Keratinocyte (primary cell): ENCODE results near the gene AMBP. TPM values are rescaled to one million over a fixed set of nuclear protein-coding genes. Genes with fewer than 3 reads are reported as not detected.
"Not testable (repeated sequence)": the region's sequence is repeated elsewhere in the genome, so short reads cannot be mapped to it uniquely, and the experiment has no call there.

Source experiments
- DNase-seq: peaks from one replicate; pipeline ENCODE4 v3.0.0-alpha.2; 2011; ENCODE audit warnings: low read depth, missing footprints, low spot score
- FAIRE-seq: peaks from 2 replicates; lab custom pipeline; 2011; peaks lifted over from hg19 to GRCh38; lab: Jason Lieb, UNC
- H2AFZ ChIP-seq: 2 replicates; pipeline ENCODE4 v1.6.0; 2012; ENCODE audit warnings: low read length, control low read depth, inconsistent platforms; ENCODE audit not compliant: control insufficient read depth
- H3K27ac ChIP-seq: 2 replicates; pipeline ENCODE4 v1.5.1; 2011; ENCODE audit warnings: low read length; ENCODE audit not compliant: control insufficient read depth, insufficient read depth
- H3K27me3 ChIP-seq: 3 replicates; pipeline ENCODE4 v1.6.0; 2011; ENCODE audit warnings: low read length; ENCODE audit not compliant: control insufficient read depth, insufficient read depth; ENCODE audit errors: extremely low read depth
- H3K36me3 ChIP-seq, 2 experiments: 2 replicates in 1 of 2; 3 replicates in 1 of 2; pipeline ENCODE4 v1.5.1; 2011; ENCODE audit warnings: low read length in 2 of 2, mild to moderate bottlenecking in 1 of 2; ENCODE audit not compliant: control insufficient read depth in 2 of 2, insufficient read depth in 2 of 2; ENCODE audit errors: extremely low read depth in 1 of 2
- H3K4me1 ChIP-seq: 3 replicates; pipeline ENCODE4 v1.5.1; 2011; ENCODE audit warnings: low read length; ENCODE audit not compliant: control insufficient read depth, insufficient read depth; ENCODE audit errors: extremely low read depth
- H3K4me2 ChIP-seq: 3 replicates; pipeline ENCODE4 v1.6.0; 2011; ENCODE audit warnings: low read depth, low read length; ENCODE audit not compliant: control insufficient read depth, insufficient read depth; ENCODE audit errors: extremely low read depth
- H3K4me3 ChIP-seq, 3 experiments: fragments of 200-600 bp in 1 of 3; sonication (generic) in 1 of 3; 2 replicates in 2 of 3; 3 replicates in 1 of 3; pipeline ENCODE4 v1.5.1; 2011 to 2016; ENCODE audit warnings: low read length in 3 of 3, mild to moderate bottlenecking in 3 of 3, control low read depth in 2 of 3, inconsistent platforms in 1 of 3, low read depth in 1 of 3, mixed read lengths in 1 of 3, mixed run types in 1 of 3, moderate library complexity in 1 of 3; ENCODE audit not compliant: control insufficient read depth in 2 of 3, insufficient read depth in 2 of 3; ENCODE audit errors: extremely low read depth in 1 of 3
- H3K79me2 ChIP-seq: 2 replicates; pipeline ENCODE4 v1.6.0; 2012; ENCODE audit warnings: low read length; ENCODE audit not compliant: control insufficient read depth, insufficient read depth
- H3K9ac ChIP-seq: 3 replicates; pipeline ENCODE4 v1.6.0; 2011; ENCODE audit warnings: low read length; ENCODE audit not compliant: control insufficient read depth, insufficient read depth; ENCODE audit errors: extremely low read depth
- H3K9me1 ChIP-seq: 3 replicates; pipeline ENCODE4 v1.6.0; 2011; ENCODE audit warnings: low read length; ENCODE audit not compliant: control insufficient read depth, insufficient read depth; ENCODE audit errors: extremely low read depth
- H3K9me3 ChIP-seq: 2 replicates; pipeline ENCODE4 v1.5.1; 2012; ENCODE audit warnings: low read depth, low read length; ENCODE audit not compliant: control insufficient read depth
- H4K20me1 ChIP-seq: 3 replicates; pipeline ENCODE4 v1.6.0; 2011; ENCODE audit warnings: low read length; ENCODE audit not compliant: control insufficient read depth, insufficient read depth; ENCODE audit errors: extremely low read depth
- CTCF ChIP-seq, 3 experiments: IDR thresholded peaks in 1 of 3; conservative IDR thresholded peaks in 1 of 3; optimal IDR thresholded peaks in 1 of 3; 2 replicates in 2 of 3; 3 replicates in 1 of 3; pipeline versions ENCODE3 to v1.5.1; 2011; ENCODE audit warnings: low read length in 3 of 3, mild to moderate bottlenecking in 3 of 3, moderate library complexity in 2 of 3, control low read depth in 1 of 3, inconsistent platforms in 1 of 3; ENCODE audit not compliant: insufficient read depth in 2 of 3; ENCODE audit errors: extremely low read depth in 1 of 3
- EZH2 ChIP-seq: IDR thresholded peaks from one replicate; pipeline ENCODE4 v1.6.1; 2012; ENCODE audit warnings: inconsistent platforms, mild to moderate bottlenecking, low read length, moderate library complexity
- dilution Hi-C: fragments of 300-500 bp; cut with MboI; formaldehyde crosslinking; loops from one replicate; pipeline ENCODE4 v1.7.0; 2020; ENCODE audit warnings: low sequenced_read_pairs; ENCODE audit not compliant: extremely low pct_ligation_motif_present
- polyA plus RNA-seq, 5 experiments: library from polyadenylated mRNA; depleted of rRNA in 3 of 5; stranded (reverse) in 3 of 5; stranded (forward) in 1 of 5; unstranded in 1 of 5; fragments of >200 nt; gene quantifications; 1 replicate in 1 of 5; 2 replicates in 3 of 5; 3 replicates in 1 of 5; pipeline versions ENCODE4 v1.2.1 to v1.2.3, GENCODE V29; 2011 to 2012; ENCODE audit warnings: missing spikeins in 2 of 5, low read depth in 1 of 5, low replicate concordance in 1 of 5

The AMBP gene
- polyA plus RNA-seq, 1 donor (not counting 4 experiments of a cell fraction or from before 2014, with no cell fraction given): not detected

DNA sequence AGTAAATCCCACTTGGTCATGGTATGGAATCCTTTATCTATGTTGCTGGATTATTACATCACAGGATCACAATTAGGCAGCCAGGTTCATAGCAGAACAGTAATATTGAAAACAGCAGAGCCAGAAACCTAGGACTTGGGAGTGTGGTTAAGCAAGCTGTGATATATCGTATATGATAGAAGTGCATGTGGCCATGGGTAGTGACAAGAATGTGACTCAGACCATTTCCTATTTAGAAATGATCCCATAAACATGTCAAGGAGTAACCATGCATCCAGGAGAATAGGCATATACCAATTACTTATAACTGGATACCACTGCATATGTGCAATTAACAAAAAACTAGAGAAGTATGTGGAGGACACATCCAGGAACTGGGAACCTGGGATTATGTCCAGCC lies 31.2 kb downstream of the AMBP start:
- TF ChIP-seq CTCF (optimal IDR thresholded peaks at IDR 0.05 in 1 of 3, IDR thresholded peaks at IDR 0.05 in 1 of 3, conservative IDR thresholded peaks at IDR 0.05 in 1 of 3; ENCODE audit: extremely low read depth in 1 of 3, insufficient read depth in 2 of 3, low read length in 3 of 3): no peak
- TF ChIP-seq EZH2: no peak
- no peak for FAIRE-seq
- no peaks in the 10 kb centered on the region for H3K27me3 ChIP-seq

DNA sequence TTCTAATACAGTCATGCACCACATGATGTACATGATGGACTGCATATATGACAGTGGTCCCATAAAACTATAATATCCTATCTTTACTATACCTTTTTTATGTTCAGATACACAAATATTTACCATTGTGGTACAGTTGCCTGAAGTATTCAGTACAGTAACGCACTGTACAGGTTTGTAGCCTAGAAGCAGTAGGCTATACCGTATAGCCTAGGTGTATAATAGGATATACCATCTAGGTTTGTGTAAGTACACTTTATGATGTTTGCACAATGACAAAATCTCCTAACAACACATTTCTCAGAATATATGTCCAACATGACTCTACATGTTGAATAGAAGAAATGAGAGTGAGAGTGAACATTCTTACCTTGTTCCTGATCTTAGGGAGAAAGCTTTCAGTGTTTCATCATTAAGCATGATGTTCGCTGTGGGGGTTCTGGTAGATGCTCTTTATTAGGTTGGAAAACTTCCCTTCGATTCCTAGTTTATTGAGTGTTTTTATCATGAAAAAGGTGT lies 31.8 kb downstream of the AMBP start:
- DNase-seq (no peak), FAIRE-seq (no peak)
- Histone ChIP-seq H3K4me3 (no peak overlapping the region), H3K9ac (no peak overlapping the region), H3K27ac (no peak overlapping the region), H3K27me3 (no peaks in the 10 kb centered on the region), H3K4me2 (no peak overlapping the region), H3K36me3 (peaks cover 0 to 15% of the 10 kb centered on the region in 2 experiments), H4K20me1 (no peaks in the 10 kb centered on the region), H2AFZ (no peak overlapping the region), H3K9me1 (no peaks in the 10 kb centered on the region), H3K79me2 (no peaks in the 10 kb centered on the region), H3K4me1 (no peaks in the 10 kb centered on the region), H3K9me3 (no peaks in the 10 kb centered on the region)
- dilution Hi-C loops: no loop called here
- TF ChIP-seq EZH2 (no peak), CTCF (optimal IDR thresholded peaks at IDR 0.05 in 1 of 3, IDR thresholded peaks at IDR 0.05 in 1 of 3, conservative IDR thresholded peaks at IDR 0.05 in 1 of 3; ENCODE audit: extremely low read depth in 1 of 3, insufficient read depth in 2 of 3, low read length in 3 of 3) (no peak)

More for the DNA sequence above, 31.2 kb downstream of the AMBP start:
- Histone ChIP-seq H3K4me2 (no peak overlapping the region), H4K20me1 (no peaks in the 10 kb centered on the region), H3K9me3 (no peaks in the 10 kb centered on the region), H2AFZ (no peak overlapping the region), H3K4me3 (no peak overlapping the region), H3K4me1 (no peaks in the 10 kb centered on the region), H3K27ac (no peak overlapping the region), H3K9me1 (no peaks in the 10 kb centered on the region), H3K79me2 (no peaks in the 10 kb centered on the region), H3K36me3 (peaks cover 0 to 18% of the 10 kb centered on the region in 2 experiments), H3K9ac (no peak overlapping the region)
- no peak for DNase-seq
- dilution Hi-C loops: no loop called here

DNA sequence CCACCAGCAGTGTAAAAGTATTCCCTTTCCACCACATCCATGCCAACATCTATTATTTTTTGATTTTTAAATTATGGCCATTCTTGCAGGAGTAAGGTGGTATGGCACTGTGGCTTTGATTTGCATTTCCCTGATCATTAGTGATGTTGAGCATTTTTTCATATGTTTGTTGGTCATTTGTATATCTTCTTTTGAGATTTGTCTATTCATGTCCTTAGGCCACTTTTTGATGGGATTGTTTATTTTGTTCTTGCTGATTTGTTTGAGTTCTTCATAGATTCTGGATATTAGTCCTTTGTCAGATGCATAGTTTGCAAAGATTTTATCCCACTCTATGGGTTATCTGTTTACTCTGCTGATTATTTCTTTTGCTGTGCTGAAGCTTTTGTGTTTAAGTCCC lies 34.4 kb downstream of the AMBP start:
- H3K4me2 ChIP-seq, DNase-seq, H3K9me1 ChIP-seq, H2AFZ ChIP-seq, H3K9ac ChIP-seq, H3K36me3 ChIP-seq, FAIRE-seq, H3K4me1 ChIP-seq, dilution Hi-C loops, H3K27me3 ChIP-seq, H3K79me2 ChIP-seq, H3K4me3 ChIP-seq, H4K20me1 ChIP-seq, H3K27ac ChIP-seq, H3K9me3 ChIP-seq: not testable (repeated sequence)
